GM19395 (cell line): Measurements from ENCODE around the gene AGMAT.

ENCODE experiments used
- ATAC-seq: cut with Tn5 transposase; IDR thresholded peaks from one replicate; pipeline ENCODE4 v1.9.1; 2021; ENCODE audit warnings: mild to moderate bottlenecking, moderate library complexity; ENCODE audit not compliant: unreplicated experiment

Gene AGMAT

DNA sequence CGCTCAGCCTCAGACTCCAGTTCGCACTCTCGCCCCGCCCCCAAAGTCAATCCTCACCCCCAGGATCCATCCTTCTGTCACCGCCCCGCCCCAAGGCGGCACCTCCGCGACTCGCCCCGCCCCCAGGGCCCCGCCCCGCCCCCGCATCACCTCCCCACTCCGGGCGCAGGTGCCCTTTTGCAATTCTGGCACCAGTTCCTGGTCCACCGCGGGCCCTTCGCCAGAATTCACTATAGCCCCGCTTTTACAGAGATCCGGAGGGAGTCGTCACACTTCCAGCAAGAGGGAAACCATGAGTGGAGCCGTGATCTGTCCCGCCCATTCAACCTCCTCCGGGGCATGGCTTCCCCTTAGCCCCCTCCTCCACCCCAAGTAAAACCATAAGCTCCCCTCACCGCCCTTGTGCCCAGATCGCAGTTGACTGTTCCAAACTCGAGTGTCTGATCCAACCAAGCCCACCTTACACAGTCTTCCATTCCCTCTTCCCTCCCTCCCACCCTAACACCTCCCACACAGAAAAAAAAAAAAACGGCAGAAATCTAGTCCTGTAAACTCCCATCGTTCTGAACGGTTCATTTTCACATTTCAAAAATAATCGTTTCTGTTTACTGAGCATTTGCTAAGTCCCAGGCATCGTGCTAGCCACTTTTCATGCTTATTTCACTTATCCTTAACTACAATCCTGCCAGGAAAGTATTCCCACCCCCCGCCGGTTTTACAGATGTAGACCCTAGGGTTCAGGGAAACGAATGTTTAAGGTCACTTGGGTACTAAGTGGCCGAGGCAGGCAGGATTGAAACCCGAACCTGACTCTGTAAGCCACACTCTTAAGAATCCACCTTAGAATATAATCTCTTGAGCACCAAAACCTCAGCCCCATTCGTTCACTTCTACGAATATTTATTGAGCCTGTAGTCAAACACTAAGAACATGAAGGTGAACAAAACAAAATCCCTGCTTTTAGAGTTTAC lies 59.5 kb downstream of the AGMAT start:
- ATAC-seq = no peak

DNA sequence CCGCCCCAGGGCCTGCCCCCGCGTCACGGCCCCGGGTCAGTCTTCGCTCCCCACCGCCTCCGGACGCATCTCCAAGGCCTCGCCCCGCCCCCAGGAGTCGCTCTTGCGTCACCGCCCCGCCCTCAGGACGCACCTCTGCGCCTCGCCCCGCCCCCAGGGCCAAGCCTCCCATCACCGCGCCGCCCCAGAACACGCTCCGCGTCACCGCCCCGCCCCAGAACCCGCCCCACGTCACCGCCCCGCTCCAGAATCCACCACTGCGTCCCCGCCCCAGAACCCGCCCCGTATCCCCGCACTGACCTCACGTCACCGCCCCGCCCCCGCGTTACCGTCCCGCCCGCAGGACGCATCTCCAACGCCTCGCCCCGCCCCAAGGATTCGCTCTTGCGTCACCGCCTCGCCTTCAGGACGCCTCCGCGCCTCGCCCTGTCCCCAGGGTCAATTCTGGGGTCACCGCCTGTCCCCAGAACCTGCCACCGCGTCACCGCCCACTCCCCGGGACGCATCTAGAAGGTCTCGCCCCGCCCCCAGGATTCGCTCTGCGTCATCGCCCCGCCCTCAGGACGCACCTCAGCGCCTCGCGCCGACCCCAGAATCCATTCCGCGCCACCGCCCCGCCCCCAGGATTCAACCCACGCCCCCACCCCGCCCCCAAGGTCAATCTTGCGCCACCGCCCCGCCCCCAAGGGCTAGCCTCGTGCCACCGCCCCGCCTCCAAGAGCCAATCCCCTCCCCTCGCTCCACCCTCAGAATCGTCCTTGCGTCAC lies 60.4 kb downstream of the AGMAT start:
- peak; percentile 47 for ATAC-seq

DNA sequence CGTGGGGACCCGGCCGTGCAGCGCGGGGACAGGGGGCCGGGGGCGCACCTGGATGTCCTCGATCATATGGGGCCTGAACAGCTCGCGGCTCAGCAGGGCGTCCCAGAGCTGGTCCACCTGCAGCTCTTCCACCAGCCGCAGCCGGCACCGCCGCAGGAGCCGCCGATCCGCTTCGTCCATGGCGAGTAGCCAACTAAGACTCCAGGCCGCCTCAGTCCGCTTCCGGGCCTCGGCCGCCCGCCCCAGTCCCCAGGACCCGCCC lies 60.9 kb downstream of the AGMAT start, which contains the start of gene CASP9:
Gene CASP9 (minus strand): TSS at position 195 of the 262 bp plus-strand sequence. CDS start 15 bp downstream, at position 180.
- ATAC-seq = no peak

GRCh38 chr1:15523104-15524020 lies 61.5 kb downstream of the AGMAT start:
- ATAC-seq = no peak

GRCh38 chr1:15522551-15522950 lies 62.3 kb downstream of the AGMAT start:
- no peak for ATAC-seq
